Measurements from ENCODE around the gene GAB3.

GRCh38 chrX:154761977-154762536 lies 11.2 kb upstream of the GAB3 start:
- no peak for TF ChIP-seq CTCF (optimal IDR thresholded peaks at IDR 0.05 in 1 of 3, IDR thresholded peaks at IDR 0.05 in 1 of 3, conservative IDR thresholded peaks at IDR 0.05 in 1 of 3; ENCODE audit: extremely low read depth in 1 of 3, insufficient read depth in 2 of 3, low read length in 3 of 3)
- no peak for TF ChIP-seq EZH2 (IDR thresholded peaks at IDR 0.05; ENCODE audit: low read length)

All from keratinocyte (primary cell).